A673 (cell line): ENCODE data around the gene HK3. TPM values are rescaled to one million over a fixed set of nuclear protein-coding genes. Genes with fewer than 3 reads are reported as not detected.

Experiments used
- BruUV-seq: library from RNA; stranded (reverse); fragments of 400-500 nt; replicated peaks from 2 replicates; lab custom pipeline; 2021; lab: Mats Ljungman, UMichigan
- CTCF ChIA-PET: fragments of 300-600 bp; sonication (Branson Sonifier 250); formaldehyde crosslinking; loops from one replicate; lab custom pipeline; 2022; ENCODE audit warnings: antibody characterized with exemption; lab: Charles Lee
- POLR2A ChIA-PET: fragments of 300-600 bp; sonication (Branson Sonifier 250); formaldehyde crosslinking; loops from one replicate; lab custom pipeline; 2022; ENCODE audit warnings: antibody characterized with exemption; ENCODE audit not compliant: low non-redundant PET; lab: Charles Lee
- DNase-seq: peaks from one replicate; pipeline ENCODE4 v3.0.0-alpha.2; 2015; ENCODE audit warnings: low spot score
- H3K27ac ChIP-seq: fragments of 200-600 bp; sonication (generic); 2 replicates; pipeline ENCODE4 v1.5.1; 2016; ENCODE audit warnings: mixed run types, low read depth, mild to moderate bottlenecking, mixed read lengths, antibody characterized with exemption, low read length; ENCODE audit not compliant: poor library complexity, severe bottlenecking
- H3K27me3 ChIP-seq: fragments of 200-600 bp; sonication (generic); replicated peaks from 2 replicates; pipeline ENCODE4 v1.6.1; 2017; ENCODE audit warnings: mixed run types, low read depth, mild to moderate bottlenecking, mixed read lengths, antibody characterized with exemption, low read length; ENCODE audit not compliant: insufficient read depth, poor library complexity
- H3K36me3 ChIP-seq: fragments of 200-600 bp; sonication (generic); 2 replicates; pipeline ENCODE4 v1.6.1; 2016; ENCODE audit warnings: mixed run types, mild to moderate bottlenecking, mixed read lengths, antibody characterized with exemption, low read length; ENCODE audit not compliant: insufficient read depth, poor library complexity, severe bottlenecking
- H3K4me1 ChIP-seq: fragments of 200-600 bp; sonication (generic); 2 replicates; pipeline ENCODE4 v1.6.1; 2017; ENCODE audit warnings: mixed run types, mild to moderate bottlenecking, mixed read lengths, antibody characterized with exemption, low read length; ENCODE audit not compliant: insufficient read depth, poor library complexity, severe bottlenecking
- H3K4me3 ChIP-seq: fragments of 200-600 bp; sonication (generic); 2 replicates; pipeline ENCODE4 v1.5.1; 2016; ENCODE audit warnings: low read depth, mixed run types, mild to moderate bottlenecking, mixed read lengths, low read length; ENCODE audit not compliant: poor library complexity, severe bottlenecking
- H3K9me3 ChIP-seq: fragments of 200-600 bp; sonication (generic); 2 replicates; pipeline ENCODE4 v1.6.1; 2016; ENCODE audit warnings: mixed run types, low read depth, mild to moderate bottlenecking, mixed read lengths, antibody characterized with exemption, low read length; ENCODE audit not compliant: poor library complexity, severe bottlenecking
- EZH2 ChIP-seq: fragments of 200-600 bp; sonication (generic); IDR thresholded peaks from 2 replicates; pipeline ENCODE4 v1.6.1; 2017; ENCODE audit warnings: borderline replicate concordance, low read depth, mild to moderate bottlenecking, mixed read lengths, antibody characterized with exemption, low read length; ENCODE audit not compliant: poor library complexity, severe bottlenecking
- intact Hi-C: fragments of 100-400 bp; cut with micrococcal nuclease; formaldehyde crosslinking; loops from one replicate; pipeline ENCODE4 v1.10.0; 2022; ENCODE audit not compliant: unreplicated experiment
- total RNA-seq: library from RNA; stranded (reverse); gene quantifications from 2 replicates; pipeline ENCODE4 v1.2.3, GENCODE V29; 2021
- TF ChIP-seq, protein P1 (sequence below): fragments of 300-800, 200-600 bp; sonication (generic); conservative IDR thresholded peaks from 2 replicates; pipeline ENCODE4 v1.5.1; 2017; ENCODE audit warnings: low read depth, mild to moderate bottlenecking, antibody characterized with exemption, low read length, moderate library complexity, mixed read lengths

HK3 gene
- total RNA-seq, 1 experiment from 2014 or later = 0.84 TPM

- H3K9me3 ChIP-seq = no peaks in the 10 kb centered on the region
- TF ChIP-seq, protein P1, sequence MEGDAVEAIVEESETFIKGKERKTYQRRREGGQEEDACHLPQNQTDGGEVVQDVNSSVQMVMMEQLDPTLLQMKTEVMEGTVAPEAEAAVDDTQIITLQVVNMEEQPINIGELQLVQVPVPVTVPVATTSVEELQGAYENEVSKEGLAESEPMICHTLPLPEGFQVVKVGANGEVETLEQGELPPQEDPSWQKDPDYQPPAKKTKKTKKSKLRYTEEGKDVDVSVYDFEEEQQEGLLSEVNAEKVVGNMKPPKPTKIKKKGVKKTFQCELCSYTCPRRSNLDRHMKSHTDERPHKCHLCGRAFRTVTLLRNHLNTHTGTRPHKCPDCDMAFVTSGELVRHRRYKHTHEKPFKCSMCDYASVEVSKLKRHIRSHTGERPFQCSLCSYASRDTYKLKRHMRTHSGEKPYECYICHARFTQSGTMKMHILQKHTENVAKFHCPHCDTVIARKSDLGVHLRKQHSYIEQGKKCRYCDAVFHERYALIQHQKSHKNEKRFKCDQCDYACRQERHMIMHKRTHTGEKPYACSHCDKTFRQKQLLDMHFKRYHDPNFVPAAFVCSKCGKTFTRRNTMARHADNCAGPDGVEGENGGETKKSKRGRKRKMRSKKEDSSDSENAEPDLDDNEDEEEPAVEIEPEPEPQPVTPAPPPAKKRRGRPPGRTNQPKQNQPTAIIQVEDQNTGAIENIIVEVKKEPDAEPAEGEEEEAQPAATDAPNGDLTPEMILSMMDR = no peak
- no peak for TF ChIP-seq EZH2
- H3K27ac ChIP-seq = no peak overlapping the region
- H3K4me3 ChIP-seq = no peak overlapping the region
- intact Hi-C loops = no loop called here
- BruUV-seq = no TSS peak
- H3K36me3 ChIP-seq = no peaks in the 10 kb centered on the region
- no peaks in the 10 kb centered on the region for H3K4me1 ChIP-seq
- no peak for DNase-seq
- CTCF ChIA-PET = no interaction called here
- no peaks in the 10 kb centered on the region for H3K27me3 ChIP-seq
- POLR2A ChIA-PET = no interaction called here
These were observed 7.7 kb downstream of the HK3 start for GRCh38 chr5:176891331-176891958.

GRCh38 chr5:176890455-176891330 is 8.5 kb downstream of the HK3 start:
- ChIA-PET CTCF (no interaction called here), POLR2A (no interaction called here)
- Histone ChIP-seq H3K27me3 (no peaks in the 10 kb centered on the region), H3K27ac (no peak overlapping the region), H3K9me3 (no peaks in the 10 kb centered on the region), H3K36me3 (no peaks in the 10 kb centered on the region), H3K4me3 (no peak overlapping the region), H3K4me1 (no peaks in the 10 kb centered on the region)
- DNase-seq = no peak
- no TSS peak for BruUV-seq
- intact Hi-C loops = no loop called here
- TF ChIP-seq, protein P1 = no peak
- no peak for TF ChIP-seq EZH2

- no peak for DNase-seq
- POLR2A ChIA-PET = no interaction called here
- no TSS peak for BruUV-seq
These were observed 9.5 kb downstream of the HK3 start for GRCh38 chr5:176889321-176890280.

More at GRCh38 chr5:176889321-176890280, 9.5 kb downstream of the HK3 start:
- Histone ChIP-seq H3K27ac (no peak overlapping the region), H3K9me3 (no peaks in the 10 kb centered on the region), H3K27me3 (no peaks in the 10 kb centered on the region), H3K4me1 (no peaks in the 10 kb centered on the region), H3K36me3 (no peaks in the 10 kb centered on the region), H3K4me3 (no peak overlapping the region)
- CTCF ChIA-PET = no interaction called here
- TF ChIP-seq, protein P1 = no peak
- no peak for TF ChIP-seq EZH2
- intact Hi-C loops = no loop called here
